HG02610 (cell line): Measurements from ENCODE around the gene MACROD2.
"Not testable (repeated sequence)": the region's sequence is repeated elsewhere in the genome, so short reads cannot be mapped to it uniquely, and the experiment has no call there.

Experiments used
- ATAC-seq: cut with Tn5 transposase; IDR thresholded peaks from one replicate; pipeline ENCODE4 v1.9.1; 2021; ENCODE audit warnings: mild to moderate bottlenecking, moderate library complexity; ENCODE audit not compliant: unreplicated experiment

The MACROD2 gene

DNA sequence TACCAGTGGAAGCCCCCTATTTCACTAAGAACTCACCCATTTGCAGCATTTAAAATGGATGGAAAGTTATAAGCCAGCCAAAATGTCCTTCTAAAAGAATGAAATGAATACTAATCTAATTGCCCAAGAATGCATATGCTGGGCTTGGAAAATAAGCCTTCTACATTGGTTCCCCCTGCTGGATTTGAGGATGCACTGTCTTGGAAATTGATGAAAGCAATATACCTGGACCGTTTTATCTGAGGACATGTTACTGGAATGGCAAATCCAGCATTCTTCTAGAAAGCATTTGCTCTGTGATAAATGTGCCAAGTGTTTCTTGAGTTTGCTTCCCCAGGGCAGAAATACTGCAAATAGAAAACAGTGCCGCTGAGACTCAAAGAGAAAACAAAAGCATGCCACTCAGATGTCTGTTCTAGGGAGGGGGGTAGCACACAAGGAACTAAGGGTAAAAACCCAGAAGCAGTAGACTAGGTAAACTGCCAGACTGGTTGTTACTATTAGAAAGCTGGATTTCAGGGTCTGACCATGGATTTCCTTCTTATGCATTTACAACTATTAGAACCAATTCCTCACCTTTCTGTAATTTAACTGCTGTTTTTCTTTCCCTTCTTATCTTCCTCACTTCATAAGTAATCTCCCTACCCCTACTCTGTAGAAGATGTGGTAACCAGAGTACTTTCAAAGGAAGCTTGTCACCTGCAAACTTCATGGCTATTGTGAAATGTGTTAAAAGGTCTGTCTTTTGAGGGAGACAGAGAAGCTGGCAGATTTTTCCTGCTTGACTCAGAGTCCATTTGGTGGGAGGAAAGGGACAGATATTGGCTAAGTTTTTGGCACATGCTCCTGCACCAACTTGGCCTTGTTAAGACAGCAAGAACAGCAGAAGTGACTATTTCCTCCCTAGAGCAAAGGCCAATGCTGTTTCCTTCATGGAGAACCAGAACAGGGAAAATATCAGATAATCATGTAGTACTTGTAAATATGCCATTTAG lies 1935.3 kb downstream of the MACROD2 start:
- no peak for ATAC-seq

DNA sequence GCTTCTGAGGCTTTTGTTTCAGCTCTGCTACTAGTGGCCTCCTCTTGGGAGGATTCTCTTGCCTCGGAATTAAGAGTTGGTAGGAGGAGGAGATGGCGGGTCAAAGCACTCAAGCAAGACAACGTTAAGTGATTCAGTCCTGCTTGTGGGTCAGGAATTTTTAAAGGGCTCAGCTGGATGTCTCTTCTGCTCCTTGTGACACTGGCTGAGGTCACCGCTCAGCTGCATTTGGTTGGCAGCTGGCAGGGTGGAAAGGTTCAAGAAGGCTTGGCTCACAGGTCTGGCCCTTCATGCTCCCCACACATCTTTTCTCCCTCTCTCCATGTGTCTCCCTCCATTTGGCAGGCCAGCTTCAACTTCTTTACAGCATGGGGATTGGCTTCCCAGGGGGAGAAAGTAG lies 1936.6 kb downstream of the MACROD2 start:
- ATAC-seq = no peak

DNA sequence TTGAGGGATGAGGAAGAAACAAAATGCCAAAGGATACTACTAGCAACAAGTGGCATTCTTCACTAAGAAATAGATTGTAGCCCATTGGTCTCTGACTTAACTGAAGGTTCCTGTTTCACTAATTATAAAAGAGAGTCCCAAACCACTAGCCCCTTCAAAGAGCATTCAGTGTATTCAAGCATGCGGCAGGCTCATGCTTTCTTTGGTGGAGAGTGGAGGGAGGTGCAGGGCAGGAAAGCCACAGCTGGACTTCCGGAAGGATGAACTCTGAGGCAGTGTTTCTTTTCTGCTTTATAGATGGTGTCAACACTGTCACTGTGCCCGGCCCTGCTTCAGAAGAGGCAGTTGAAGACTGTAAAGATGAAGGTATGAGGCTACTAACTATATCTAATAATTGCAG lies 1941.9 kb downstream of the MACROD2 start:
- ATAC-seq = peak; percentile 83

DNA sequence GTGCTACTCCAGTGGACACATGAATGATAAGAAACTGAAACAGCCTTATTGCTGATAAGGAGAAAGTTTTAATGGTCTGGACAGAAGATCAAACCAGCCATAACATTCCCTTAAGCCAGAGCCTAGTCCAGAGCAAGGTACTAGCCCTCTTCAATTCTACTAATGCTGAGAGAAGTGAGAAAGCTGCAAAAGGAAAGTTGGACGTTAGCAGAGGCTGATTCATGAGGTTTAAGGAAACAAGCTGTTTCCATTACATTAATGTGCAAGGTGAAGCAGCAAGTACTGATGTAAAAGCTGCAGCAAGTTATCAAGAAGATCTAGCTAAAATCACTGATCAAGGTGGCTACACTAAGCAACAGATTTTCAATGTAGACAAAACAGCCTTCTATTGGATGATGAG lies 1943.5 kb downstream of the MACROD2 start:
- ATAC-seq = no peak

DNA sequence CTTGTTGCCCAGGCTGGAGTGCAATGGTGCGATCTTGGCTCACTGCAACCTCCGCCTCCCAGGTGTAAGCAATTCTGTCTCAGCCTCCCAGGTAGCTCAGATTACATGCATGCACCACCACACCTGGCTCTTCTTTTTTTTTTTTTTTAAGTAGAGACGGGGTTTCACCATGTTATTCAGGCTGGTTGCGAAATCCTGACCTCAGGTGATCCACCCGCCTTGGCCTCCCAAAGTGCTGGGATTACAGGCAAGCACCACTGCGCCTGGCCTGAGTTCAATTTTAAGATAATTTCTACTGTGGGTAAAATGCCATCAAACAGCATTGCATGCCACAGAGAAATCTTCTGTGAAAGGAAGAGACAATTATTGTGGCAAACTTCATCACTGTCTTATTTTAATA lies 1944.8 kb downstream of the MACROD2 start:
- no peak for ATAC-seq

DNA sequence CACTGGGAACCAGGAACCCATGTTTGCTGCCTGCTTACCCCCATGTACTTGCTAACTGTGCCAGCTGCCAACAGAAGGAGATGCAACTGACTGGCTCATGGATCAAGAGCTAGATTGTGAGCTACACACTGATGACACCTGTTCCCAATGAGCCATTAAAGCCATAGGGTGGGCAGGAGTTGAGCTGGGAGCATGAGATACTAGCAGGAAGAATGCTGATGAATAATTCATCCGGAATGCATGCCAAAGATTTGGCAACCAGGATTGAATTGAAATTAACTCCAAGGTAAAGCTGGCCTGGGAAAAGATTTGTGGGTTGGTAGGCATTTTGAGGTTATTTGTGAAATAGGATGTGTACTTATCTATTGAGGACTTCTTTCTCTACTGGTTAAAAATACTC lies 1946.8 kb downstream of the MACROD2 start:
- ATAC-seq = no peak

DNA sequence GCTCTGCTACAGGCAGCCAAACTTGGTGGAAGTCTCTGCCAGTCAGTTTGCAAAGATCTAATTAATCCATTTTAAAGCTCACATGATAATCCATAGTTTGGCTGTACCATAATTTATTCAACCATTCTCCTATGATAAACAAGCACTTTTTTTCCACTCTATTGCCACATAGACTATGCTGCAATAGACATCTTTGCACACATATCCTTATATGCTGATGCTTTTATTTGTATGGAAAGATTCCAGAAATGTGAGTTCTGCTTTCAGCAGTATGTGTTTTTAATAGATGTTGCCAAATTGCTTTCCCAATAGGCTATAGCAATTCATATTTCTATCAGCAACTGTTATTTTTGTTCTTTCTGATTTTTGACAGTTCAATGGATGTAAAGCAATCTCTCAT lies 1950.0 kb downstream of the MACROD2 start:
- no peak for ATAC-seq

DNA sequence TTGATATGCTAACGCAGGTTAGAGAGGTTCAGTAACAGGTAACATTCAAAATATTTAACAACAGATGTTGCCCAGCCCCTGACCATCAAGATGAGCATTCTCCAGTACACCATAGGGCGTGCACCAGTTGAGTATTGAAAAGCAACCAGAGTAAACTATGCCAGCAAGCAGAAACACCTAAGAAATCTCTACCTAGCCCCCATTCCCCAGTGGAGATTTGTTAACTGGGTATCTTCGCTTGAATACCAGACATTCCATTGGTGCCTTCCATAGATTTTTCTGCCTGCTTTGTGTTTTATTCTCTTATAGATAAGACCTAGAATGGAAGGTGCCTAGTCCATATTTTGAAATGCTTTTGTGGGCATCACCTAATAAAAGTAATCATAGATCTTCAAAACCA lies 1954.1 kb downstream of the MACROD2 start:
- no peak for ATAC-seq

DNA sequence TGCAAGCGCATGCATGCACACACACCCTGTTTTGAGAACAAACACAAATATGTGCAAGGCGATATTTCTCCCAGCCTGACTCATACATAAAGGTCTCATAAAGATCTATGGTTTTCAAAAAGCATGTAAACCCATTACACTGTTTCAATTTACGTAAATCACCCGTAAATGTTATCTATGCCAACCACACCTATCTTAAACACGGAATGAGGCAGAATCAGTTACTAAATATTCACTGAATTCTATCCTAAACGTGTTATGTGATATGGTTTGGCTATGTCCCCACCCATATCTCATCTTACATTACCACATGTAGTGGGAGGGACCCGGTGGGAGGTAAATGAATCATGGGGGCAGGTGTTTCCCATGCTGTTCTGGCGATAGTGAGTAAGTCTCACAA lies 1956.3 kb downstream of the MACROD2 start:
- ATAC-seq = no peak

DNA sequence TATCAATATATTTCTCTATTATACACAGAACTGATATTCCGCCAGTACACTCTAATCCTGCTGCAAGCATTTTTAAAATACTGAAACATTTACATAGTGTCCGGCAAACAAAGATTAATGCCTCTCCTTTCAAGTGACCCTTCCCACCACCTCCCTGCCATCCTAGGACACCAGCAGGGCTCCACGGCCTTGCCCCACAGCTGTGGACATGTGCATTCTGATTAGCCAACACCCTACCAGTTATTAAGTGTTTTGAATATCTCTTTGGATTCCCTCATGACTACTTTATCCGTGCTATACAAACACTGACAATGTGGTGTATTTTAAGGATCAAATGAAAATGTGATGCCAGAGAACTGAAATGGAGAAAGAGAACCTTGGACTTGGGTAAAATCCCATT lies 1962.8 kb downstream of the MACROD2 start:
- no peak for ATAC-seq

DNA sequence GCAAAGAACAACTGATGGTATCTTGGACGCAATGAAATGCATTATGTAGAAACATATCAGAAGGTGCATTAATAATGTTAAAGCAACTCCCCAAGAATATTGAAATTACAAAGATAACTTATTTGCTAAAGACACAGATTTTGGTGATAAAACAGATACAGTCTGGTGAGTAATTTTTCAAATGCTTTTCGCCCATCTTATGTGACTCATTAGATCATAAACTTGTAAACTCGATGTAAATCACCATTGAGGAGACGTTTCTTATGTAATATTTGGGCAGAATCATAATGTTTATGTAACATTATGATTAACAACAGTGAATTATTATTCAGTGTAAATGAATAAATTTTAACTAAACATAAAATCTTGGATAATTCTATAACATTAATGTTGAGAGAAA lies 1969.8 kb downstream of the MACROD2 start:
- no peak for ATAC-seq

DNA sequence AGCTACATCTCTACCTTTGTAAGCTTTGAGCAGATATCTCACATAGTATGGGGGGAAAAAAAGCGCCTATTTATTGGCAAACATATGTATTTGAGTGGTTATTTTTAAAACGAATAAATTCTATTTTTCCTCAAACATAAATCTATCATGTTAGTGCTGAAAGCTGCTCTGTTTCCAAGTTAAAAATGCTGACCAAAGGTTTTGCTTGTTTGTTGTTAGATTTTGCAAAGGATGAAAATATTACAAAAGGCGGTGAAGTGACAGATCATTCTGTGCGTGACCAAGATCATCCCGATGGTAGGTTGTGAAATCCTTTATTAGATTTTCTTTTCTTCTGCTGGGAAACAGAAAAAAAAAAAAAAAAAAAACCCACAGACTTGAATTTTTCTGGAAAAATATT lies 1972.0 kb downstream of the MACROD2 start:
- no peak for ATAC-seq

DNA sequence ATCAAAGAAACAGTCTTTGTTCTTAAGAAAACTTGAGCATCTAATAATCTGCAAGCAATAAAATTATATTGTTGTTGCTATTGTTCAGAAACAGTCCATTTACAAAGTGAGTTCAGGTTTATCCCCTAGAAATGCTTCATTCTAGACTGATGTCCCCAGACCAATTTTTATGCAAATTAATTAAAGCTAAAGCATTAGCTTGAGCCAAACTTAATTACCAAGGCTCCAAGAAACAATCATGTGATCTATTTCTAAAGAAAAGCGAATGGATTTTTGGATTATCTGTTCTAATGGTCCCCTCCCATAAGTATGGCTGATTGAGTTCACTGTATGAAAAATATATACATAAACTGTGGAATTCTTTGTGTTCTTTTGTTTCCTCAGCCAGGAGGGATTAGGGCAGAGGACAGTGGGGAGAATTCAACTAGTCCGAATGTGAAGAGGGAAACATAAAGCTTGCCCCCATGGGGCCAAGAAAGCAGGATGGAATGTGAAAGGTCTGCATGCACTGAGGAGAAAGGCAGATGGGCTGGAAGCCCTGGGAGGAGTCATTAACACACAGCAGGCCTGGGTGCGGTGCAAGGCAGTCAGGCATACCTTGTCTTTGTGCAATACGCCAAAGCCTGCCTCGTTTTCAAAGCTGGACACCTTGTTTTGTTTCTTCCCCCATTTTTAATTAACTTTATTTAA lies 1980.9 kb downstream of the MACROD2 start:
- ATAC-seq = no peak

DNA sequence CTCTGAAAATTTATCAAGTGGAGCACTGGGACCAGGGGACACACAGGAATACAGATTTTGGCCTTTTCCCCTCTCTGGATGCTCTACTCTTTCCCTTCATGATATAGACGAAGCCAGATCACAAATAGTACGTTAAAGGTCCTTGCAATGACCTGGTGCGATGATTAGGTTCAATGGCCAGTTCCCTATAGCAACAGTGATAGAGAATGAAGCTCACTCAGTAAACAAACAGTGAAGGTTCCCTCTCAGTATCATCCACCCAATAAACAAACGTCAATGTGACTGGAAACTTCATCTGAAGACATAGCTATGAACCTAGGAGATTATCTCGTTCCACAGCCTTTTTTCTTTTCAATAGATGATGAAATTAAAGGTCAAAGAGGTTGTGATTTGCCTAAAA lies 1981.7 kb downstream of the MACROD2 start:
- ATAC-seq = no peak

DNA sequence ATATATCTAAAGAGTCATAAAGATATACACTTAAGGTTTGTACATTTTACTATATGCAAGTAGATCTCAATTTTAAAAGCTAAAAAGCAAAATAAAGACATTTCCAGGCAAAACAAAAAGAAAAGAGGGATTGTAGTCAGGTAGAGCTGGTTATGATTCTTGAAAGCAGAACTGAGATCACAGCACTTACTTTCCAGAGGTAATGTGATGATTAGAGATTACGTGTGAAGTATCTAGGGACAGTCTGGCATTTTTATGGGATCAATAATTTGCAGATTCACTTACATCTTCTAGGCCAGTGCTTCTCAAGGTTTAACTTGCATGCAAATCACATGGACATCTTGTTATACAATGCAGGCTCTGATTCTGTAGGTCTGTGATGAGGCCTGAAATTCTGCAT lies 1982.4 kb downstream of the MACROD2 start:
- ATAC-seq = no peak

DNA sequence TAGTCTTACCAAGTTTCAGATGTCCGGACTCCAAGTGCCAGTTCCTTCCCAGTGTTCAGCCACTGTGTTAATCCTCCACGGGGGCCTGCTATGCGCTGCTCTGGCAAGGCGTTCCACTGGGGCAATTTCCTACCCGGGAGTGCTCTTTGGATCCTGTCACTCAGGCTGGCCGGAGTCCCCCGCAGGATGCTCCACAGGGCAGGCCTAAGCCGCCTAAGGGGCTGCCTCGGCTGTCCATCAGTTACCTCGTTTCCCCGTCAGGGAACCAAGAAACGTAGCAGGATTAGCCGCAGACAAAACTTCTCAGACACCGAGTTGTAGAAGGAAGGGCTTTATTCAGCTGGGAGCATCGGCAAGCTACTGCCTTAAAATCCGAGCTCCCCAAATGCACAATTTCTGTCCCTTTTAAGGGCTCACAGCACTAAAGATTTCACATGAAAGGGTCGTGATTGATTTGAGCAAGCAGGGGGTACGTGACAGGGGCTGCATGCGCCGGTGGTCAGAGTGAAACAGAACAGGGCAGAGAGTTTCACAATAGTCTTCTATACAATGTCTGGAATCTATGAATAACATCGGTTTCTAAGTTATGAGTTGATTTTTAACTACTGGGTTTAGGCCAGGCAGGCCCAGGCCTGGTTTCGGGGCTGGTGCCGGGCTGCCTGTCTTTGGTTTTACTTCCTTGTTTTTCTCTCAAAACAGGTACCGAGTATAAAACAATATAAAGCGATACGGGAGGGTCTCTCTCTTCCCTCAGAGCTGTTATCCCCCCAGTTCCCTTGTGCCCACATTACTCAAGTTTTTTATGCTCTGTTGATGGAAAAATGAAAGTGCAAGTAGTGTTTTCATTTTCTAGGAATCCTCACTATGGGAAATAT lies 1990.4 kb downstream of the MACROD2 start:
- not testable (repeated sequence) for ATAC-seq

DNA sequence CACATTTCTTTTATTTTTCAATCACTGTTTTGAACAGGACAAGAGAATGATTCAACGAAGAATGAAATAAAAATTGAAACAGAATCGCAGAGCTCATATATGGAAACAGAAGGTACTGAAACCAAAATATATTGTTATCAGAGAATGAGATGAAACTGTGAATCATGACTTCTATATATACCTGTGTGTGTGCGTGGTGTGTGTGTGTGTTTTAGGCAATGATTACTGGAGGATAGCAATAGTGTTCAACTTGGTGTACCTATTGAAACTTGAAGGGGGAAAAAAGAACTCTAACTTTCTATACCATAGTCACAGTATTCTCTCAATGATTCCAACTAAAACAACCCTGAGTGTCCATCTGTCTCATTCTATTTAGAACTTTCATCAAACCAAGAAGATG lies 1991.4 kb downstream of the MACROD2 start:
- peak; percentile 86 for ATAC-seq

DNA sequence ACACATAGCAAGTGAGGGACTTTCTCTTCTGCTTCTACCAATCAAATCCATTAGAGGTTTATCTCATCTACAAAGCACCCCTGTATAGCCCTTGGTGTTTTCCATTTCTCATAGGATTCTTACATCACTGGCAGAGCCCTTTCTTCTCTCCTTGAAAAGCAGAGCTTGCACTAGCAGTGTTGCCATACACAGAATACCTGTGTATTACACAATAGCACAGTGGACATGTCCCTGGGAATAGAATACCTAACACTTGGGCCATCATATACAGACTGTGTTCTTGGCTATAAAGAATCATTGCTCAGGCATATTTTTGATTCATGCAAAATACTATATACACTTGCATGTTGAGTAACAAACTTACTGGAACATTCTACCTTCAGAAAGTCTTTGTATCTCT lies 1996.0 kb downstream of the MACROD2 start:
- ATAC-seq = no peak

DNA sequence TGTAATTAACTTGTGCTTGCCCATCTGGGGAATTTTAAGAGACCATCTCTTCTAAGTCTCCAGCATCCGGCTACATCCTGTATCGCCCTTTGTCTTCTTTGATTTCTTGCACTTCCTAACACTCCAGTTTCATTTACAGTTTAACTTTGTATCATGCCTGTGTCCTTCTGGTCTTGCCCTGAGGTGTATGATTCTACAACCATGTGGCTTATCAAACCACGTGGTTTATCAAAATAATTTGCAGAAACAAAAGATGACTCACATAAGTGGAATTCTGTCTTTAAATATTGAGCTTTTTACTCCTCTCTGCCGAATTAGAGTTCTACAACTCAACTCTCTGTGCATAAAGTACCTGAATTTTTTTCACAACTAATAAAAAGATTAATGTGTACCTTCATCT lies 1997.2 kb downstream of the MACROD2 start:
- ATAC-seq = no peak

DNA sequence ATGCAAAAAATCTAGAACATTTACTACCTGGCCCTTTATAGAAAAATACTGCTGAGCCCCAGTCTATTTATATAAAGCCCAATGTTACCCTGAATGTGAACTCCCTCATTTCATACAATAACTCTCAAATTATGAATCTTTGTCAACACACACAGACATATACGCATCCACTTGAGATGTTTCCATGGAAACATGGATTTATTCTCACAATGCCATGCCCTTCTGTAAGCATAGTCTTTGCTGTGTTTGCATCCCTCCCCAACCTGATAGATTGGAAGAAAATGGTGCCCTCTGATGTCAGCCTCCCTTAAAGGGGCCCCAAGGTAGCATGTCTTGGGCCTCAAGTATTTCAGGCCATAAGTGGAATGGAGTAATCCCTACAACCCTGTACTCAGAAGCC lies 2004.8 kb downstream of the MACROD2 start:
- no peak for ATAC-seq

DNA sequence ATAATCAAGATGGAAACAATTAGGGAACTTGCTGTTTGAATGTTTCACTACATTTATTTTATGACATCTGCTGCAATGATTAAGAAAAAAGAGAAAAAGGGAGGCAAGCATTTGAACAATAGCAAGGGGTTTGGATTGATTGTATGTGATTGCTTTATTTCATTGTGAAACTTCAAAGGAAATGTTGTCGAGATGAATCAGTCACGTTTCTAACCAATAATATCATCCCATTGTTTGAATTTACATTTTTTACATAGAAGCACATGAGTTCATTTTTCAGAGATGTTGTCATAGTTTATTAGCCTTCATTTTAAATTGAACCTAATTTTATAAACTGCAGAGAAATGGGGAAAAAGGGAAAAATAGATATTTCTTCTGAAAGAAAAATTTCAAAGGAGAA lies 2006.0 kb downstream of the MACROD2 start:
- no peak for ATAC-seq
